ENCODE results near the gene TSHR.

- no peak for TF ChIP-seq EZH2 (IDR thresholded peaks at IDR 0.05)
- TF ChIP-seq POLR2AphosphoS5 (IDR thresholded peaks at IDR 0.05; ENCODE audit: borderline replicate concordance, low read depth, low read length): no peak
- no peak for TF ChIP-seq FOXP2 (optimal IDR thresholded peaks at IDR 0.05; ENCODE audit: control extremely low read depth, extremely low read length, insufficient read depth)
These were observed 217.5 kb downstream of the TSHR start for GRCh38 chr14:81172881-81173280.

Measured in SK-N-MC (cell line).